Gastroesophageal sphincter (tissue), 4 donors: Measurements from ENCODE around the gene GARIN5B. TPM values are rescaled to one million over a fixed set of nuclear protein-coding genes. Genes with fewer than 3 reads are reported as not detected.

Source experiments
- ATAC-seq: fragments of 150-250 bp; one replicate; pipeline ENCODE4 v1.9.1; 2016; ENCODE audit warnings: mild to moderate bottlenecking, moderate library complexity
- H3K27ac ChIP-seq, 4 donors: fragments of 200-600 bp; sonication (generic) in 3 of 4; 1 replicate in 3 of 4; 2 replicates in 1 of 4; pipeline ENCODE4 v1.5.1; 2016 to 2019
- H3K27me3 ChIP-seq: fragments of 200-600 bp; sonication (generic); one replicate; pipeline ENCODE4 v1.5.1; 2019
- H3K36me3 ChIP-seq, 2 donors: fragments of 200-600 bp; sonication (generic); one replicate each; pipeline ENCODE4 v1.5.1; 2019; ENCODE audit warnings: control low read depth in 1 of 2
- H3K4me1 ChIP-seq, 3 donors: fragments of 200-600 bp; sonication (generic); 1 replicate in 2 of 3; 2 replicates in 1 of 3; pipeline ENCODE4 v1.5.1; 2016 to 2019; ENCODE audit warnings: control low read depth in 2 of 3
- H3K4me3 ChIP-seq, 2 donors: fragments of 200-600 bp; sonication (generic); one replicate each; pipeline ENCODE4 v1.5.1; 2019; ENCODE audit warnings: mild to moderate bottlenecking in 1 of 2, moderate library complexity in 1 of 2
- H3K9me3 ChIP-seq, 3 donors: fragments of 200-600 bp; sonication (generic); one replicate each; pipeline ENCODE4 v1.5.1; 2017 to 2019; ENCODE audit warnings: control low read depth in 2 of 3
- EP300 ChIP-seq: sonication (generic); formaldehyde crosslinking; IDR thresholded peaks from one replicate; pipeline ENCODE4 v1.6.1; 2017; ENCODE audit warnings: antibody characterized with exemption, mild to moderate bottlenecking
- POLR2A ChIP-seq, 2 donors: fragments of 450-650 bp; IDR thresholded peaks; one replicate each; pipeline ENCODE4 v1.6.1; 2017; ENCODE audit warnings: antibody characterized with exemption in 2 of 2, mild to moderate bottlenecking in 2 of 2, moderate library complexity in 1 of 2
- POLR2AphosphoS5 ChIP-seq: sonication (generic); formaldehyde crosslinking; IDR thresholded peaks from one replicate; pipeline ENCODE4 v1.6.1; 2017; ENCODE audit warnings: antibody characterized with exemption
- WGBS, 2 donors: methylation state at CpG; one replicate each; pipeline ENCODE4 v1.1.5; 2018; ENCODE audit warnings: low coverage in 1 of 2; 5-methylcytosine and 5-hydroxymethylcytosine counted together
- total RNA-seq, 4 donors: library from RNA; depleted of rRNA; stranded (reverse); fragments of >200 nt; gene quantifications; one replicate each; pipeline ENCODE4 v1.1.0, GENCODE V29; 2016
- TF ChIP-seq, protein P1 (sequence below), 4 experiments: fragments of 200-600 bp in 2 of 4; fragments of 450-650 bp in 2 of 4; sonication (generic) in 1 of 4; IDR thresholded peaks; one replicate each; pipeline ENCODE4 v1.5.1; 2017 to 2019; ENCODE audit warnings: antibody characterized with exemption in 4 of 4, mild to moderate bottlenecking in 2 of 4, moderate library complexity in 2 of 4

GARIN5B gene
- total RNA-seq, 4 donors from 2014 or later, result not detected

DNA sequence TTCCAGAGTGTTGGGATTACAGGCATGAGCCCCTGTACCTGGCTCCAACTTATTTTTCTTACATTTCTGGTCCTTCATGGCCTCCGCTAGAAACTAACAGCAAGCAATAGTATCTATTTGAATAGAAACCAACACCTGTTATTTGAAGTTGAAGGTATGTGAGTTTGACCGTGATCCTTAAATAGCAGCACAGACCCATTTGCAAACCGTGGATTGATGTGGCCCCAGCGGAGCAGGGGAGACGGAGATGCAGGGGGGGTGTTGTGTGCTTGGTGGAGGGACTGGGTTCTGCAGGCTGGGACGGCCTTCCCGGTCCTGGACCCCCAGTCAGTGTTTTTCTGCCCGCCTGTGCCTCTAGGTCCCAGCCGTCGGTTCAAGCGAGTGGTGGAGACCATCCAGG is 54.8 kb downstream of the GARIN5B start:
- no peak for ATAC-seq
- Histone ChIP-seq H3K27me3 (no peaks in the 10 kb centered on the region), H3K9me3 (no peaks in the 10 kb centered on the region), H3K27ac (no peak overlapping the region), H3K4me3 (no peak overlapping the region), H3K36me3 (peaks cover 0 to 73% of the 10 kb centered on the region in 2 donors), H3K4me1 (no peaks in the 10 kb centered on the region)
- no peak for TF ChIP-seq POLR2AphosphoS5
- 90% methylated on average over 8 of the region's 11 CpGs; no CpG with 5 or more reads in 1 of the 2 donors for WGBS, 2 donors

- Histone ChIP-seq H3K27ac (no peak overlapping the region), H3K9me3 (no peaks in the 10 kb centered on the region), H3K36me3 (peaks cover 0 to 82% of the 10 kb centered on the region in 2 donors), H3K27me3 (no peaks in the 10 kb centered on the region), H3K4me1 (peaks cover 0 to 5% (median 0%) of the 10 kb centered on the region in 3 donors), H3K4me3 (no peak overlapping the region)
- ATAC-seq, result no peak
- WGBS, 2 donors, result 58 to 63% methylated on average over 2 of the region's 3 CpGs
- TF ChIP-seq POLR2A (IDR thresholded peaks at IDR 0.05), result no peak
- no peak for TF ChIP-seq POLR2AphosphoS5
- TF ChIP-seq EP300, result no peak
- TF ChIP-seq, protein P1, sequence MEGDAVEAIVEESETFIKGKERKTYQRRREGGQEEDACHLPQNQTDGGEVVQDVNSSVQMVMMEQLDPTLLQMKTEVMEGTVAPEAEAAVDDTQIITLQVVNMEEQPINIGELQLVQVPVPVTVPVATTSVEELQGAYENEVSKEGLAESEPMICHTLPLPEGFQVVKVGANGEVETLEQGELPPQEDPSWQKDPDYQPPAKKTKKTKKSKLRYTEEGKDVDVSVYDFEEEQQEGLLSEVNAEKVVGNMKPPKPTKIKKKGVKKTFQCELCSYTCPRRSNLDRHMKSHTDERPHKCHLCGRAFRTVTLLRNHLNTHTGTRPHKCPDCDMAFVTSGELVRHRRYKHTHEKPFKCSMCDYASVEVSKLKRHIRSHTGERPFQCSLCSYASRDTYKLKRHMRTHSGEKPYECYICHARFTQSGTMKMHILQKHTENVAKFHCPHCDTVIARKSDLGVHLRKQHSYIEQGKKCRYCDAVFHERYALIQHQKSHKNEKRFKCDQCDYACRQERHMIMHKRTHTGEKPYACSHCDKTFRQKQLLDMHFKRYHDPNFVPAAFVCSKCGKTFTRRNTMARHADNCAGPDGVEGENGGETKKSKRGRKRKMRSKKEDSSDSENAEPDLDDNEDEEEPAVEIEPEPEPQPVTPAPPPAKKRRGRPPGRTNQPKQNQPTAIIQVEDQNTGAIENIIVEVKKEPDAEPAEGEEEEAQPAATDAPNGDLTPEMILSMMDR (IDR thresholded peaks at IDR 0.05), result no peak
These were observed 56.3 kb downstream of the GARIN5B start for GRCh38 chr19:55306712-55307111.

GRCh38 chr19:55305983-55306562 is 57.0 kb downstream of the GARIN5B start:
- WGBS, 2 donors, result 67 to 88% methylated on average over 2 to 6 of the region's 17 CpGs
- no peaks in the 10 kb centered on the region for H3K27me3 ChIP-seq

DNA sequence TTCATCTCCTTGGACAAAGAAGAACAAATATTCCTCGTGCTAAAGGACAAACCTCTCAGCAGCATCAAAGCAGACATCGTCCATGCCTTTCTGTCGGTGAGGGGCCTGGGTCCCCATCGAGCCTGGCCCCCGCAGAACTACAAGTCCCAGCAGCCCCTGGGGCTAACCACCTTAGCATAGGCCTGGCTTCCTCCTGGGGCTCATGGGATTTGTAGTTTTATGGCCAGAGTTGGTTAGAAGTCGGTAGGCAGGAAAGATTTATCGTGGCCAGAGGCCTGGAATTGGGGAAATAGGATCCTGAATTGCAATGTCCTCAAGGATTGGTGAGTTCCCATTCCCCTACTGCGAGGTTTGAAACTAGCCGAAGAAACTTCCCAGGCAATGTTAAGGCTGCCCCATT is 57.6 kb downstream of the GARIN5B start:
- Histone ChIP-seq H3K4me1 (peaks cover 0 to 11% (median 5%) of the 10 kb centered on the region in 3 donors), H3K27me3 (no peaks in the 10 kb centered on the region), H3K9me3 (no peaks in the 10 kb centered on the region), H3K36me3 (peaks cover 0 to 76% of the 10 kb centered on the region in 2 donors), H3K4me3 (no peak overlapping the region), H3K27ac (no peak overlapping the region)
- WGBS, 2 donors, result 57 to 79% methylated on average over 6 to 7 of the region's 9 CpGs
- ATAC-seq, result peak; percentile 46
- TF ChIP-seq POLR2A (IDR thresholded peaks at IDR 0.05), result no peak

More at GRCh38 chr19:55305983-55306562, 57.0 kb downstream of the GARIN5B start:
- peaks cover 0 to 82% of the 10 kb centered on the region in 2 donors for H3K36me3 ChIP-seq
- H3K4me1 ChIP-seq, result peaks cover 0 to 11% (median 5%) of the 10 kb centered on the region in 3 donors
- H3K9me3 ChIP-seq, result no peaks in the 10 kb centered on the region
- TF ChIP-seq POLR2A (IDR thresholded peaks at IDR 0.05), result no peak
- TF ChIP-seq, protein P1 (IDR thresholded peaks at IDR 0.05), result no peak
- no peak for TF ChIP-seq POLR2AphosphoS5
- TF ChIP-seq EP300, result no peak
- H3K27ac ChIP-seq, result no peak overlapping the region
- ATAC-seq, result no peak
- H3K4me3 ChIP-seq, result no peak overlapping the region

DNA sequence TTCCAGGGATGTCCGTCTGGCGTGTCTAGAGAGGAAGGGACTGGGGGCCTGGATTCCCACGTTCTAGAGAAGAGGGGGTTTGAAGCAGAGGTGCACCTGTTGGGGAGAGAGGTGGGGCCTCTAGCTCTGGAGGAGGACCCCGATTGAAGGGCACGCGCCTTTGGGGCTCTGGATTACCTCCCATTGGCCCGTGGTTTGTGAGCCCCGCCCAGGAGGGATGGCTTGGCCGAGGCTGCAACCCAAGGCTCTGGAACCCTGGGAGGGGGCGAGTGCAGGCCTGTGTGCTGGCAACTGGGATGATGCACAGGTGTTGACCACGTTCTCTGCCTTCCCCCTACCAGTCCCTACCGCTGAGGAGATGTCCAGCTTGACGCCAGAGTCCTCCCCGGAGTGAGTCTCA is 58.1 kb downstream of the GARIN5B start:
- TF ChIP-seq, protein P1 (IDR thresholded peaks at IDR 0.05), result no peak
- TF ChIP-seq POLR2AphosphoS5, result no peak
- no peak for TF ChIP-seq EP300
- no peak for TF ChIP-seq POLR2A (IDR thresholded peaks at IDR 0.05)
- H3K4me3 ChIP-seq, result no peak overlapping the region
- ATAC-seq, result no peak
- H3K27ac ChIP-seq, result no peak overlapping the region
- no peaks in the 10 kb centered on the region for H3K9me3 ChIP-seq
- peaks cover 0 to 11% (median 5%) of the 10 kb centered on the region in 3 donors for H3K4me1 ChIP-seq
- no peaks in the 10 kb centered on the region for H3K27me3 ChIP-seq
- peaks cover 0 to 74% of the 10 kb centered on the region in 2 donors for H3K36me3 ChIP-seq
- WGBS, 2 donors, result 80% methylated on average over 1 of the region's 14 CpGs; no CpG with 5 or more reads in 1 of the 2 donors

Other genes starting within 250 kb of the GARIN5B start
- 100 to 1,000 TPM; 268 to 479 (median 276) TPM for gene PPP1R12C, start 245.6 kb downstream of the GARIN5B start, total RNA-seq
- 1 to 10 TPM in 1 of 4 donors, not detected in 3; 4.4 TPM for gene TNNT1, start 214.1 kb downstream of the GARIN5B start, total RNA-seq
- not detected for gene TNNI3, start 205.5 kb downstream of the GARIN5B start, total RNA-seq
- gene DNAAF3, start 196.6 kb downstream of the GARIN5B start, total RNA-seq, result under 1 TPM in 2 of 4 donors, not detected in 2; 0.42 to 0.52 TPM
- gene SYT5, start 183.0 kb downstream of the GARIN5B start, total RNA-seq, result under 1 TPM in 1 of 4 donors, not detected in 3; 0.13 TPM
- gene PTPRH, start 153.8 kb downstream of the GARIN5B start, total RNA-seq, result 1 to 10 TPM in 3 of 4 donors, under 1 TPM in 1; 0.54 to 4.0 (median 1.4) TPM
- gene TMEM86B, start 134.5 kb downstream of the GARIN5B start, total RNA-seq, result 1 to 10 TPM in 3 of 4 donors, not detected in 1; 1.7 to 3.8 (median 1.8) TPM
- 10 to 100 TPM; 32.6 to 79.4 (median 34.0) TPM for gene PPP6R1, start 104.2 kb downstream of the GARIN5B start, total RNA-seq
- 10 to 100 TPM; 20.9 to 37.1 (median 26.5) TPM for gene HSPBP1, start 83.2 kb downstream of the GARIN5B start, total RNA-seq
- 10 to 100 TPM in 1 of 4 donors, 1 to 10 TPM in 3; 4.0 to 19.8 (median 8.8) TPM for gene BRSK1, start 79.3 kb downstream of the GARIN5B start, total RNA-seq
- 10 to 100 TPM in 1 of 4 donors, 1 to 10 TPM in 2, not detected in 1; 2.2 to 12.4 (median 3.3) TPM for gene TMEM150B, start 37.9 kb downstream of the GARIN5B start, total RNA-seq
- gene KMT5C, start 23.4 kb downstream of the GARIN5B start, total RNA-seq, result 10 to 100 TPM in 2 of 4 donors, 1 to 10 TPM in 2; 3.4 to 11.2 (median 9.2) TPM
- not detected for gene COX6B2, start 8.5 kb downstream of the GARIN5B start, total RNA-seq
- under 1 TPM in 1 of 4 donors, not detected in 3; 0.67 TPM for gene IL11, start 7.2 kb upstream of the GARIN5B start, total RNA-seq
- gene TMEM190, start 13.6 kb upstream of the GARIN5B start, total RNA-seq, result not detected
- gene TMEM238, start 21.0 kb upstream of the GARIN5B start, total RNA-seq, result 1 to 10 TPM in 2 of 4 donors, not detected in 2; 1.6 to 6.0 TPM
- 100 to 1,000 TPM; 174 to 282 (median 271) TPM for gene RPL28, start 22.7 kb upstream of the GARIN5B start, total RNA-seq
- gene UBE2S, start 44.5 kb upstream of the GARIN5B start, total RNA-seq, result 10 to 100 TPM; 12.6 to 17.7 (median 15.4) TPM
- gene SHISA7, start 80.0 kb upstream of the GARIN5B start, total RNA-seq, result not detected
- 10 to 100 TPM; 39.0 to 78.5 (median 63.8) TPM for gene ISOC2, start 98.4 kb upstream of the GARIN5B start, total RNA-seq
- not detected for gene C19orf85, start 101.5 kb upstream of the GARIN5B start, total RNA-seq
- 10 to 100 TPM in 1 of 4 donors, 1 to 10 TPM in 3; 2.4 to 13.0 (median 4.9) TPM for gene ZNF628, start 113.4 kb upstream of the GARIN5B start, total RNA-seq
- 10 to 100 TPM in 1 of 4 donors, 1 to 10 TPM in 3; 7.4 to 14.0 (median 7.9) TPM for gene NAT14, start 121.9 kb upstream of the GARIN5B start, total RNA-seq
- 10 to 100 TPM in 3 of 4 donors, 1 to 10 TPM in 1; 6.3 to 39.2 (median 23.5) TPM for gene SSC5D, start 125.2 kb upstream of the GARIN5B start, total RNA-seq
- not detected for gene SBK2, start 173.9 kb upstream of the GARIN5B start, total RNA-seq
- under 1 TPM in 2 of 4 donors, not detected in 2; 0.40 TPM for gene SBK3, start 182.3 kb upstream of the GARIN5B start, total RNA-seq
- gene ZNF579, start 217.6 kb upstream of the GARIN5B start, total RNA-seq, result 1 to 10 TPM; 2.8 to 6.9 (median 3.9) TPM
- gene FIZ1, start 236.3 kb upstream of the GARIN5B start, total RNA-seq, result 10 to 100 TPM in 2 of 4 donors, 1 to 10 TPM in 2; 4.7 to 11.2 (median 9.9) TPM
- 10 to 100 TPM; 20.3 to 33.5 (median 26.4) TPM for gene ZNF524, start 237.0 kb upstream of the GARIN5B start, total RNA-seq
- 10 to 100 TPM in 1 of 4 donors, 1 to 10 TPM in 3; 4.6 to 12.0 (median 6.4) TPM for gene ZNF865, start 242.4 kb upstream of the GARIN5B start, total RNA-seq